NCI-H187 (cell line): Measurements from ENCODE around the gene RABGAP1L.
"Not testable (repeated sequence)": the region's sequence is repeated elsewhere in the genome, so short reads cannot be mapped to it uniquely, and the experiment has no call there.

Experiments used
- DNase-seq, 2 experiments: peaks; one replicate each; lab custom pipeline; 2025; lab: John Stamatoyannopoulos, UW

The RABGAP1L gene

DNA sequence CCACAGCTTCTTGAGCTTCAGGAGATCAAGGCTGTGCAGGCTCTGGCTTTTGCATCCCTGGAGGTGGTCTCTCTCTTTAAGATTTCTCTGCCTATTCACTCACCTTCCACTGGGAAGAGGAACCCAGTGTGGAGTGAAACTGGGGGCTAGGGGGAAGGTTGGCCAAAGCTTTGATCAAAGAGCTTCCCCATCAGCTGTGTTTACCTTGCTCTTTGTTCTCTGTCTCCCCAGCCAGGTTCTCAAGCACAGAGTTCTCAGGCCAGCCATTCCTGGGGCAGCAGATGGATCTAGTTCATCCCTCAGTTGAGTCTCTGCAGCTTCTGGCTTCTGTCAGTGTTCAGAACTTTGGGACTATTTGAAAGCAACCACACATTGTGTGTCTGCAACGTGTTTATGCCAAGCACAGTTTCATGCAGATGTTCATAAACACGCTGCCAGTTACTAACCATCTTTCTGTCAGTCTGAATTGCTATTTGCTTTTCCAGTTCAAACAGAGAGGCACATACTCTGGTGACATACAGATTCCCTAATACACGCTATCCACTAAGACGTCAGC is 881.1 kb downstream of the RABGAP1L start:
- DNase-seq: no peak

DNA sequence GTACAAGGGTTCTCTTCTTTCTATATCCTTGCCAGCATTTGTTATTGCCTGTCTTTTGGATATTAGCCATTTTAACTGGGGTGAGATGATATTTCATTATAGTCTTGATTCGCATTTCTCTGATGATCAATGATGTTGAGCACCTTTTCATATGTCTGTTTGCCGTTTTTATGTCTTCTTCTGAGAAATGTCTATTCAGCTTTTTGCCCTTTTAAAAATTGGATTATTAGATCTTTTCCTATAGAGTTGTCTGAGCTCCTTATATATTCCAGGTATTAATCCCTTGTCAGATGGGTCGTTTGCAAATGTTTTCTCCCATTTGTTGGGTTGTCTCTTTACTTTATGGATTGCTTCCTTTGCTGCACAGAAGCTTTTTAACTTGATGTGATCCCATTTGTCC is 883.3 kb downstream of the RABGAP1L start:
- no peak for DNase-seq

DNA sequence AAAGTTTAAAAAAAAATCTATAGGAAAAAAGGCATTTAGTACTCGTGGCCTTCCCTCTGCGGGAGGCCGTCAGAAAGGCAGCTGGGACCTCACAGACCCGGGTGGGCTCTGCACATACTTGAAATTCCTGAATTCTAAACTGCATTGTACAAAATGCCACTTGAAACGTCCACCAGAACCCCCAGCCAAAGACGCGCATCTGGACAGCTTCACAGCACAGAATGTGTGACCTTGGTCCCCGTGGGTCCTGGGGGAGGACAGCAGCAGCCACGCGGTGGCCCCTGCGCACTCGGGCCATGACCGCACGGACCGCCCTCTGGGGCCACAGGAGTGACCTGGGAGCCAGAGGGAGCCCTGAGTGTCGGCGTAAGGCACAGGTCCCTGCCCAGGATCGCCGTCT is 884.5 kb downstream of the RABGAP1L start:
- DNase-seq: no peak

DNA sequence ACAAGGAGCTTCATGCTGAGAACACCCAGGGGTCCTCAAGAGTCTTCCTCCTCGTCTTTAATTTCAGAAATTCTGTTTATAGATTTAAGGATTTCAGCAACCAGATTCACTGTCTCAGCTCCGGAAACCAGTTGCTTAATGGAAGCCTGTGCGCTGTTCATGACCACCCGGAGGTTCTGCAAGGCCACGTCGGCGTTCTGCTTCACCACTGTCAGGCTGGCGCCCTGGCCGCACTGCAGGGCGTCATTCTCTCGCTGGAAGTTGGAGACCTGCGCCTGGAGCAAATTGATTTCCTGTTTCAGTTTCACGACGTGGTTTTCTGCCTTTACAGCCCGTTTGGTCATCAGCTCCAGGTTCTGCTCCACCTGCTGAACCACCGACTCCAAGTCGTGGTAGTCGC is 885.3 kb downstream of the RABGAP1L start:
- not testable (repeated sequence) for DNase-seq
